ENCODE results near the gene ANKRD7.
"Not testable (repeated sequence)": the region's sequence is repeated elsewhere in the genome, so short reads cannot be mapped to it uniquely, and the experiment has no call there.

The ANKRD7 gene

GRCh38 chr7:118240320-118240719 is 15.8 kb downstream of the ANKRD7 start:
- not testable (repeated sequence) for DNase-seq

DNA sequence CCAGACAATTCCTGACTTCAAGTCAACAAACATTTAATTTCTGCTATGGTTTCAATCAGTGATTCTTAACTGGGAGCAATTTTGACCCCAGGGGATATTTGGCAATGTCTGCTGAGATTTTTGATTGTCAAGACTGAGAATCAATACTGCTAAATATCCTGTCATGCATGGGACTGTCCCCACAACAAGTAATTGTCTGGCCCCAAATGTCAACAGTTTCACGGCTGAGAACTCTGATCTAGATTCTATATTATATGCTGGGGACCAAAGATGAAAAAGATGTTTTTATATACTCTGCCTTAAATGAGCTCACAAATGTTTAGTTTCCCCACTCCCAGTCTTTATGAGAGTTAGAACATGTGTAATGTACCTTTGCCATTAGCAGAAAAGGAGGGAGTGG is 19.2 kb downstream of the ANKRD7 start:
- no peak for DNase-seq

DNA sequence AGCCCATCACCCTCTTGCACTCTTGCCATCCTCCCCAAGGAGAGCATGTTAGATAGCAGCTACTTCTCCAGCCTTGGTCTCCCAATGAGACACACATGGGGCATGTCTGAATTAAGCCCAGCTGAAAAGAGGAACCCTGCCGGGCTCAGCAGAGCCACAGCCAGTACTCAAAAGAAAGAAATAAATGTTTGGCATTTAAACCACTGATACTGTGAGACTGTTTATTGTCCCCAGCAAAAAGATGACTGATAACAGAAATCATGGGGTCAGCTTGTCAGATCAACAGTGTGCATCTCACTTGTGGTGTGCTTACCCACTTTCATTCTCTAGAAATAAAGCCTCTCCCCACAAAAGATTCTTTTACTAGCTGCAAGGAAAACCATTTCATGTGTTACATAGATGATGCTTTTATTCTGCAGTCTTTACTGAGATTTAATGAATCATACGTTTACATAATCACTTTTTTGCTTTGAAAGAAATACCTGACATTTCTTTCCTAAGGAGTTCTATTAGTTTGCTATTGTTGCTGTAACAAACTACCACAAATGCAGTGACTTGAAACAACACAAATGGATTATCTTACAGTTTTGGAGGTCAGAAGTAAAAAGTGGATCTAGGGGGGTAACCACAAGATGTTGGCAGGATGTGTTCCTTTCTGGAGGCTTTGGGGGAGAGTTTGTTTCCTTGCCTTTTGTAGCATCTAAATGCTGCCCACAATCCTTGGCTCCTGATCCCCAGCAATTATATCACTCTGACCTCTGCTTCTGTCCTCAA is 20.9 kb downstream of the ANKRD7 start:
- no peak for DNase-seq

DNA sequence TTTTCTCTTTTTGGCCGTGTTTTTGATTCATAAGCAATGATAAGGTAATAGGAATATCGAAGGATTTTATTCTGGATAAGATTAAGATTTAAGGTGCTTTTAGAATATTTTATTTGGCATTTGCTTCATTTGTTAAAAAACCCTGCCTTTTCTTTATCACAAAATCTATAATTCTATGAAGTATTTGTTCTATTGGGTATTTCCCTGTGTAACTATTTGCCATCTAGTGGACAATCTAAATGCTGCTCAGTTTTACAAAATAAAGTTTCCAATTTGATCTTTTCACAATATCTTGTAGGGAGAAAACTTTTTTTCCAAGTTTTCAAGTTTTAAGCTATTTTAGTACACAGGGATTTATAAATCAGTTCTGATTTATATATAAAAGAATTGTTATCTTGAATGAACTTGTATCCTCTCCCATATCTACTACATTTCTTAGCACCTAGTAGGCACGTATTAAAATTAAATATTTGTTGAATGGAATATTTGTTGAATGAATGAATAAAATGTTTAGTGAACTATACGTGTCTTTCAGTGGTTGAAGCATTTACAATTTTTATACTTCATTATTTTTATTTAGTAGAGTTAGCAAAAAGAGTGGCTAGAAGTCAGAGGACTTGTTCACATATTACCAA is 26.5 kb downstream of the ANKRD7 start:
- DNase-seq = no peak

DNA sequence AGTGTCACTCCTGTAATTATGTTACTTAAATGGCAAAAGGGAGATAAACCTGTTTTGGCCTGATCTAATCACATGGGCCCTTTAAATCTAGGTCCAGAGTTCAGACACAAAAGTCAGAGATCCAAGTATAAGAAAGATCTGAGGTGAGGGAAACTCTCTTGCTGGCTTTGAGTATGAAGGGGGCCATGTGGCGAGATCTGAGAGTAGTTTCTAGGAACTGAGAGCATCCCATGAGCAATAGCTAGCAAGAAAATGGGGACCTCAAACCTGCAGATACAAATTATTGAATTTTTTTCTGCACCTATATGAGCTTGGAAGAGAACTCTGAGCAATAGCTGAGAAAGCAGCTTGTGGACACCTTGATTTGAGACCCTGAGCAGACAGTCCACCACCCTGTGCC is 27.6 kb downstream of the ANKRD7 start:
- no peak for DNase-seq

DNA sequence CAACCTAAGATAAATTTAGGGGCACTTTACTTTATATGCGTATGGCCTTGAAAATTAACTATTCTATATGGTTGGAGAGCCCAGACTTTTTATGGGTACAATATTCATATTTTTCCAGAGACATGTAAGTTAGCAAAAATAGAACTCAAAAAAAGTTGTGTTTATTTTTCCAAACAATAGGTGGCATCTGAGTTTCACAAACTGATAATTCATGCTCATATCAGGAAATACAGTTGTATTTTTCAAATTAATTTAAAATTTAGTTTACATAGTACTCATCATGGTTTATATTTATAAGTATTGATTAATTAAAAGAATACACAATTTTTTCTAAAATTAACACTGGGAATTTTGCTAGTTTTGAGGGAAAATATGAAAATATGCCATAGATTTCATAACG is 34.6 kb downstream of the ANKRD7 start:
- no peak for DNase-seq

DNA sequence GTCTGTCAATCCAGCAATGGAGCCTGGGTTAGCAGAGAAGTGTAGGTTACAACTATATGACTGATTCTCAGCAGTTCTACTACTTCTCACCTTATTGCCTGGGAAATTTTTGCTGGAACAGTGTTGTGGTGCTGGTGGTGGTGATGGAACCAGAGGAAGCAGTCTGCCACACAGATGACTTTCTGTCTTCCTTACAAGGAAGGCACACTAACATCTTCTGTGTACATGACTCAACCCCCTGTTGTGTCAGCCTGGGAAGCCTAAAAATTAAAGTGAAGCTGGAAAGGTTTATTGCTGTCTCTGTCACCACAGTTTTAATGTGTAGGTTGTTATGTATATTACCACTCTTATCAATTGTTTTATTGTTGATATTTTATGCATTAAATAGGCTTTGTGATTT is 40.3 kb downstream of the ANKRD7 start:
- no peak for DNase-seq

DNA sequence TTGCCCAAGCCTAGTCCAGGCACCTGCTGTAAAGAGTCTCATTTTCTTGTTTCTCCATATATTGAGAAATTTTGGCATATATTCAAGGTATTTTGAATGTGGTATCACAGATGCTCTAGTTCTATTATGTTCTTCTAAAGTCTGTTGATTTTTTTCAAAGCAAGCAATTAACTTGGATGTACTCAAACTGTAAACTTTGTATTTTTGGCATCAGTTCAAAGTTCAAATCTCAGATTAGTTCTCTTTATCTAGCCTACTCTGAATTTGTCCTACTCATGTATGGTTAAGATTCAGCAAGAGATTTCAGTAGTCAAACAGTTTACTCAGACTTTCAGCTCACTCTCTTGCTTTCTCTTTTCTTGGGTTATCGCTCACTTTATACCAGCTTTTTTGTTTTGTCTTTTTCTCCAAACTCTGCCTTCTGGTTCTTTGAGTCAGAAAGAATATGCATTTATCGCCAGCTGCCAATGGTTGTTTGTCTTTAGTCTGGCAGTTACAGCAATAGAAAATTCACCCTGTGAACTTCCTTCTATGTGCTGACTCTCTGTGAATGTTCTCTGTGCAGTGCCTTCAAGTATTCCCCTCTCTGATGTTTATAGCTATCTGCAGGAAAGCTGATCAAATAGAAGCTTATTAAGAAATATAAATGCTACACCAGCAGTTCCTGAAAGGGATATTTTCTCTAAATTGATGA is 56.0 kb downstream of the ANKRD7 start:
- DNase-seq = no peak

DNA sequence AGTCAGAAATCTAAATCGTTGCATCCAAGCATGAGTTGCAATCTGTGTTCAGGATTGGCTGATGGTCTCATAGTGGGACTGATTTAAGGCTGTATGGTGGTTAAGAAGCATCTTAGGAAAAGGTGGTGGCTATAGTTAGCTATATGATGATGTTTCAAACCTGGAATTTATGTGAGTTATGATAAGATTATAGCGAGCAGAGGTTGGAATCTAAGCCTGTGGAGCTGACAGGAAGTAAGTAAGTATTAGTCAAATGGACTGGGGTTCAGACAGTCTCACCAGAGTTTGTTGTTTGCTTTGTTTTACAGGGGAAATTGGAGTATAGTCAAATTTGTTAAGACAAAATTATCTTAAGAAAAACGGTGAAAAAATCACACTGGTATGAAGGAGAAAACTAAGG is 56.7 kb downstream of the ANKRD7 start:
- DNase-seq = no peak

- DNase-seq = no peak
Observed at GRCh38 chr7:118285358-118285757, 60.9 kb downstream of the ANKRD7 start.

- no peak for DNase-seq
Observed at GRCh38 chr7:118286131-118286530, 61.6 kb downstream of the ANKRD7 start.

- DNase-seq = no peak
Observed at GRCh38 chr7:118288098-118288497, 63.6 kb downstream of the ANKRD7 start.

GRCh38 chr7:118289476-118289875 is 65.0 kb downstream of the ANKRD7 start:
- no peak for DNase-seq
